ENCODE measurements around the gene CLSTN1. TPM values are rescaled to one million over a fixed set of nuclear protein-coding genes. Genes with fewer than 3 reads are reported as not detected.
"Not testable (repeated sequence)": the region's sequence is repeated elsewhere in the genome, so short reads cannot be mapped to it uniquely, and the experiment has no call there.

The CLSTN1 gene
- polyA plus RNA-seq, 5 donors, result 82.7 to 121 (median 94.8) TPM

GRCh38 chr1:9801909-9802308 is 21.9 kb downstream of the CLSTN1 start:
- no peak for DNase-seq

- DNase-seq, result peak; percentile 46 to 74
Observed at GRCh38 chr1:9798236-9799130, 25.3 kb downstream of the CLSTN1 start.

- DNase-seq, result no peak
Observed at GRCh38 chr1:9797049-9797448, 26.7 kb downstream of the CLSTN1 start.

DNA sequence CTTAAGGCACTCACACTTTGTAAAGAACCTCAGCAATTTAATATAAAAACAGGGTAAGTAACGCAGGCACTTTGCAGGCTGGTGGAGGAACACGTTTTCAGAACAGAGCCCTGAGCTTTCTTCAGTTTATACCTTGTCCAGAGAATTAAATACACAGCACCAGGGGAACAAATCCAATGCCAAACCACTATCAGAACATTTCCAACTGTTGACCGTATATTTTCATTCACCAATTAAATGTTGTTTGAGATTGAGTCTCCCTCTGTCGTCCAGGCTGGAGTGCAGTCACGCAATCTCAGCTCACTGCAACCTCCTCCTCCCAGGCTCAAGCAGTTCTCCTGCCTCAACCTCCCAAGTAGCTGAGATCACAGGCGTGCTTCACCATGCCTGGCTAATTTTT is 29.7 kb downstream of the CLSTN1 start:
- no peak for DNase-seq

- no peak for DNase-seq
Observed at GRCh38 chr1:9793291-9793690, 30.5 kb downstream of the CLSTN1 start.

DNA sequence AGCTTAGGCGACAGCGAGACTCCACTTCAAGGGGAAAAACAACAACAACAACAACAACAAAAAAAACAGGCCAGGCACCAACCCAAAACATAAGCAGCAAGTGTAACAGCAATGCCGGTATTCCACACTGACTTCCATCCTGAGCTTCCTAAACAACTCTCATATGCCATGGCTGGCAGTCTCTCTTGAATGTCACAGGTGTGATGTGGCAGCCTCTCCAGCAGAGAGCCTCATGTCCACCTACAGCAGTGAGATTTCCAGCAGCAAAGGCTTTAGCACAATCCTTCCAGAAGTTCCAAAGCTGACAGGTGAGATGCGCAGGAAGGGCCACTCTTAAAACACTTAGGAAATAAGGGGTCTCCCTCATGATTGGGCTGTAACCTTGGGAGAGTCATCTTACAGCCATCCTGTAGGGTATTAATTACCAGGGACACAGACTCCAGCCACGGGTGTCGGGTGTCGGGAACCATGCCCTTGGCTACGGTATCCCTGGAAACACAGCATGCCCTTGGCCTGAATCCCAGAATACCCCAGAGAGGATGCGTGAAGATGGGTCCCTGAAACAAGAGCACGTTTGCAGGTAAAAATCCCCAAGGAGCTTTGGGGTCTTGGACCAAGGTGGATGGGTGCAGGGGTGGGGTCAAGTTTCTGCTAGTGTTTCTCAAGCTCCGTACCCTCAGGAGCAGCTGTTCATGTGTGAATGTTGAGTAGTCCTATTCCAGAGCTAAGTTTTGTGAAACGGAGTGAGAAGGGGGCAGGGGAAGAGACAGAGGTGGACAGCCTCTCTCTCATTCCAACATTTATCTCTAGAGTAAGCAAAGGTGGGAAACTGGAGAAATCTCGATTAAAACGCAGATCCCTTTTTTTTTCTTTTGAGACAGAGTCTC is 31.4 kb downstream of the CLSTN1 start:
- no peak for DNase-seq

GRCh38 chr1:9789700-9790099 is 34.1 kb downstream of the CLSTN1 start:
- DNase-seq, result not testable (repeated sequence)

DNA sequence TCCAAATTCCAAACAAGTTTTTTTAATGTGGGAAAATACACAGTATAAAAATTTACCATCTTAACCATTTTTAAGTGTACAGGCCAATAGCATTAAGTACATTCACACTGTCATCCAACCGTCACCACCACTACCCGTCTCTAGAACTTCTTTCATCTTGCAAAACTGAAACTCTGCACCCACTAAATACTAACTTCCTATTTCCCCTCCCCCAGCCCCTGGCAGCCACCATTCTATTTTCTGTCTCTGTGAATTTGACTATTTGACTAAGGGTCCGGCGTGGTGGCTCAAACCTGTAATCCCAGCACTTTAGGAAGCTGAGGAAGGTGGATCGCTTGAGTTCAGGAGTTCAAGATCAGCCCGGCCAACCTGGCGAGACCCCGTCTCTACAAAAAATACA is 36.1 kb downstream of the CLSTN1 start:
- DNase-seq, result no peak

DNA sequence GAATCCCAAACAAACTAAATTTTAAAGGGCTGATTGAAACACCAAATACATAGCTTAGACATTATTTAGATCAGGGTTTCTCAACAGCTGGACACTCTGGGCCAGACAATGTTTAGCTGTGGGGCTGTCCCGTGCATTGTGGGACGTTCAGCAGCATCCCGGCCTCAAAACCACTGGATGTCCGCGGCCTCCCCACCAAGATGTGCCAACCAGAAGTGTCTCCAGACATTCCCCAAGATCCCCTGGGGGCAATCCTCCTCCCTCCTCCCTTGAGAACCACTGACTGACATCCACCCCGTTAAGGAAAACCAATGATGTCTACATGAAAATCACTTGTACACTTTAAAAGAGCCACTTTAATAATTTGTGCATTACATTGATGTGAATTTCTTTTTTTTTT is 38.4 kb downstream of the CLSTN1 start:
- no peak for DNase-seq

- no peak for DNase-seq
Observed at GRCh38 chr1:9784508-9785133, 39.1 kb downstream of the CLSTN1 start.

DNA sequence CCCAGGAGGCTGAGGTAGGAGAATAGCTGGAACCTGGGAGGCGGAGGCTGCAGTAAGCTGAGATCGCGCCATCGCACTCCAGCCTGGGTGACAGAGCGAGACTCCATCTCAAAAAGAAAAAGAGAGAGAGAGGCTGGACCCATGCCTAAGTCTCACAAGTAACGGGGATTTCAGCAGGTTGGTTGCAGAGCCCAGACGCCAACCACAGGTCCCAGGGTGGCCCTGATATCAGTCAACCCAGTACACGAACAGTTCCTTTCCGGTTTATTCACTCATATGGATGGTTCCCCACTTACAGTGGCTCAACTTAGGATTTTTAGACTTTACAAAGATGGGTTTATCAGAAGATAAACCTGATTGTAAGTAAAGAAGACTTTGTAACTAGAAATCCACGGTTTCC is 40.9 kb downstream of the CLSTN1 start:
- DNase-seq, result no peak

DNA sequence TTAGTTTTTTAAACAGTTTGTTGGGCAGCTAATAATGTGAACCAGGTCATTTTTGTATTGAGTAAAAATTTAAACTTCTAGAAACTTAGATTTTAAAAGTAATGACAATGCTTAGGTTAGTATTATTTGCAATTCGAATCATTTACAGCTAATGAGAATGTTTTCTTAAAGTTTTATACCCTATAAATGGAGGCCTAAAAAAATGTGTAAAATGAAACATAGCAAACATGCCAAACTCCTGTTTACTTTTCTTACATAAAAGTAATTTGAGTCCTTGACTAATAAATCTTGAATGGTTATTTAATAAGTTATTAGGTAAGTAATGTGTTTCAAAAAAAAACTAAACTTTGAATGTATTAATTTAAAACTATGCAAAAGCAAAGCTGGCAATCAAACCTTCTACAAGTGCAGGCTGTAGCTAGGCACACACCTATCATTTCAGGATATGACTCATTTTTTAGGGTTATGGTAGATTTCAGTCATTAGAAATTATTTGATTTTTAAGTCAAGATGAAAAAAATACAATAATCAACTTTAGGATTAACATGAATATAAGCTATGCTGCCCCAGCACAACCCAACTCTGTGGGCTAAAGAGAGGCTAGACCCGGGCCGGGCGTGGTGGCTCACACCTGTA is 41.5 kb downstream of the CLSTN1 start:
- no peak for DNase-seq

DNA sequence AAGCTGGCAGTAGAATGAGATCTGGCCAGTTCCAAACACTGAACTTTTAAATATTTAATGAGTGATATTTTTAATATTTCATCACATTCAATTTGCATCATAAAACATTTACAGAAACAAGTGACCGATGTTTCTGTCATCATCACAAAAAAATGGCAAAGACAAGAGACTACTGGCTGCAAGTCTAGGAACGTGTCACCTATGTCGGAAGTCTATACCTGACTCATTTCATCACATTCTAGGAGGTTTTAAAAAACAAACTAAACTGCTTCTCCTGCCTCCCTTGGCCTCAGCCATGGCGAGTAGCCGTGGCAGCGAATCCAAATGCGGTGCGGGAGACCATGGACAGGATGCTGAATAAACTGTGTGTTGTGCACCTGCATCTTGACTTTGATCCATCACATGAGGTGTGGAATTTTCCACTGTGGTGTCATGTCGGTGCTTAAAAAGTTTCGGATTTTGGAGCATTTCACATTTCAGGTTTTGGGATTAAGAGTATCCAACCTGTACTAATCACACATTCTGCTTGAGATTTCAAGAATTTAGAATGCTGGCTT is 43.1 kb downstream of the CLSTN1 start:
- DNase-seq, result no peak

DNA sequence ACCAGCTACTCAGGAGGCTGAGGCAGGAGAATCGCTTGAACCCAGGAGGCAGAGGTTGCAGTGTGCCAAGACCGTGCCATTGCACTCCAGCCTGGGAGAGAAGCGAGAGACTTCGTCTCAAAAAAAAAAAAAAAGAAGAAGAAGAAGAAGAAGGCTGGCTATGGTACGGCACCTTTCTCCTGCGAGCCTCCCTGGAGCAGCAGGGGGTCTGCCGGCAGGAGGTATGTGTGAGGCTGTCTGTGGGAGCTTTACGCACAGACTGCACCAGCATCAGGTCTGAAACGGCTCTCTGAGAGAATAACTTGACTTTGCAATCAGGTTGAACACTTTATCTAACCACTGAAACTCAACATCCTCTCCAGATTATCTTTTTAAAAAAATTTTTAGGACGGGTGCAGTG is 44.9 kb downstream of the CLSTN1 start:
- no peak for DNase-seq

DNA sequence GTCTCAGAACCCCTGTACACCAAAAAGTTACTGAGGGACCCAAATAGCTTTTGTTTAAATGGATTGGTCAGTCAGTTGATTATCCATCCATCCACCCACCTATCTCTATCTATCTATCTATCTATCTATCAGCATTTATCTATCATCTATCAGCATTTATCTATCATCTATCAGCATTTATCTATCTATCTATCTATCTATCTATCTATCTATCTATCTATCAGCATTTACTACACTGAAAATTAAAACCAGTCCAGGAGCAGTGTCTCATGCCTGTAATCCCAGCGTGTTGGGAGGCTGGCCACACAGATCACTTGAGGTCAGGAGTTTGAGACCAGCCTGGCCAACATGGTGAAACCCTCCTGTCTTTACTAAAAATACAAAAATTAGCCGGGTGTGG is 47.1 kb downstream of the CLSTN1 start:
- no peak for DNase-seq

GRCh38 chr1:9774712-9775679 is 48.8 kb downstream of the CLSTN1 start:
- no peak for DNase-seq

DNA sequence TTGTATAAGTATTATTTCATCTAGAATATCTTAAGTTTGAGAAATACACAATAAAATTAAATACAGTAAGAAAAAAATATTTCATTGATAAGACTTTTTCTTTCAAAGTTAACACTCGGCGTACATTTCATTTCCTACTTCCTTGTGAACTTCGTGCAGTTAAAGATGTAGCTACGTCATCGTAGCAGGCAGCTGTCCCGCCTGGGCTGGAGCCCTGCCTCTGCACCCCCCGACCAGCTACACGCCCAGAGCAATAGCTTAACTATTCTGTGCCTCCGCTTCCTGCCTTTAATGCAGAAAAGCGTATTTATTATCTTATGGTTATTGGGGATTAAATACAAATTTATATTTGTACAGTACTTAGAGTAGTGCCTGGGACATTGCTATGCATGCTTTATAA is 53.5 kb downstream of the CLSTN1 start:
- DNase-seq, result no peak

GRCh38 chr1:9768983-9769382 is 54.8 kb downstream of the CLSTN1 start:
- no peak for DNase-seq

DNA sequence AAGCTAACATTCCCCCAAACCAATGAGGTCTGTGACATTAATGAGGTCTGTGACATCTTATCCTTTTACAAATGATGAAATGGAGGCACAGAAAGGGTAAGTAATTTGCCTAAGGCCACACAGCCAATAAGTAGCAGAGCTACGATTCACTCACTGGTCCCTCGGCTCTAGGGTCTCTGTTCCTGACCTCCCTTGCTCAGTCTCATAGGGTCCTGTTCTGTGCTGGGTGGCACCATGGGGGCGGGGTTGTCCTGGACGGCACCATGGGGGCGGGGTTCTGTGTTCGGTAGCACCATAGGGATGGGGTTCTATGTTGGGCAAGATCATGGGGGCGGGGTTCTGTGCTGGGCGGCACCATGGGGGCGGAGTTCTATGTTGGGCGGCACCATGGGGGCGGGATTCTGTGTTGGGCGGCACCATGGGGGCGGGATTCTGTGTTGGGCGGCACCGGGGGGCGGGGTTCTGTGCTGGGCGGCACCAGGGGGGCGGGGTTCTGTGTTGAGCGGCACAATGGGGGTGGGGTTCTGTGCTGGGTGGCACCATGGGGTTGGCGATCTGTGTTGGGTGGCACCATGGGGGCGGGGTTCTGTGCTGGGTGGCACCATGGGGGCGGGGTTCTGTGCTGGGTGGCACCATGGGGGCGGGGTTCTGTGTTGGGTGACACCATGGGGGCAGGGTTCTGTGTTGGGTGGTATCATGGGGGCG is 55.6 kb downstream of the CLSTN1 start:
- no peak for DNase-seq

All from right lung (tissue), 5 donors.